HUES6 (cell line): ENCODE measurements around the gene STRAP.
A peak's percentile ranks its signal among the peaks of the same experiment; 100 is the strongest.
"Not testable (repeated sequence)": the region's sequence is repeated elsewhere in the genome, so short reads cannot be mapped to it uniquely, and the experiment has no call there.

ENCODE experiments used
- H3K27ac ChIP-seq: 2 replicates; pipeline ENCODE4 v1.7.0; 2013; ENCODE audit warnings: low read depth, mild to moderate bottlenecking, low read length, inconsistent platforms
- H3K27me3 ChIP-seq: 2 replicates; pipeline ENCODE4 v1.6.1; 2013; ENCODE audit warnings: low read length; ENCODE audit not compliant: control insufficient read depth, insufficient read depth
- H3K36me3 ChIP-seq: 2 replicates; pipeline ENCODE4 v1.6.1; 2013; ENCODE audit warnings: low read length; ENCODE audit not compliant: control insufficient read depth, insufficient read depth
- H3K4me1 ChIP-seq: 2 replicates; pipeline ENCODE4 v1.6.1; 2013; ENCODE audit warnings: low read length; ENCODE audit not compliant: control insufficient read depth, insufficient read depth
- H3K4me3 ChIP-seq: 2 replicates; pipeline ENCODE4 v1.5.1; 2013; ENCODE audit warnings: low read depth, low read length
- H3K9ac ChIP-seq: one replicate; pipeline ENCODE4 v1.6.1; 2013; ENCODE audit warnings: mild to moderate bottlenecking, low read length
- H3K9me3 ChIP-seq: 2 replicates; pipeline ENCODE4 v1.6.1; 2013; ENCODE audit warnings: low read depth, low read length; ENCODE audit not compliant: control insufficient read depth, insufficient read depth

The STRAP gene

GRCh38 chr12:15868186-15868585 lies 14.0 kb upstream of the STRAP start:
- no peak overlapping the region for H3K4me3 ChIP-seq
- no peak overlapping the region for H3K9ac ChIP-seq
- no peaks in the 10 kb centered on the region for H3K9me3 ChIP-seq
- H3K27ac ChIP-seq, result no peak overlapping the region
- peaks cover 13% of the 10 kb centered on the region for H3K4me1 ChIP-seq
- H3K36me3 ChIP-seq, result no peaks in the 10 kb centered on the region
- H3K27me3 ChIP-seq, result no peaks in the 10 kb centered on the region

GRCh38 chr12:15873556-15873955 lies 8.6 kb upstream of the STRAP start:
- H3K27me3 ChIP-seq, result no peaks in the 10 kb centered on the region
- no peak overlapping the region for H3K27ac ChIP-seq

GRCh38 chr12:15874556-15875145 lies 7.5 kb upstream of the STRAP start:
- not testable (repeated sequence) for H3K4me1 ChIP-seq, H3K9me3 ChIP-seq, H3K36me3 ChIP-seq, H3K9ac ChIP-seq, H3K27me3 ChIP-seq, H3K27ac ChIP-seq, H3K4me3 ChIP-seq

More at GRCh38 chr12:15873556-15873955, 8.6 kb upstream of the STRAP start:
- Histone ChIP-seq H3K9me3 (no peaks in the 10 kb centered on the region), H3K4me3 (no peak overlapping the region), H3K4me1 (peaks cover 5% of the 10 kb centered on the region; the same call in 1 of the 2 replicates), H3K36me3 (no peaks in the 10 kb centered on the region), H3K9ac (no peak overlapping the region)

GRCh38 chr12:15875863-15876262 lies 6.3 kb upstream of the STRAP start:
- Histone ChIP-seq H3K36me3 (no peaks in the 10 kb centered on the region), H3K9me3 (no peaks in the 10 kb centered on the region), H3K27ac (no peak overlapping the region), H3K4me3 (no peak overlapping the region), H3K27me3 (no peaks in the 10 kb centered on the region), H3K4me1 (no peaks in the 10 kb centered on the region), H3K9ac (no peak overlapping the region)

GRCh38 chr12:15879413-15879812 lies 2.8 kb upstream of the STRAP start:
- no peaks in the 10 kb centered on the region for H3K27me3 ChIP-seq
- no peak overlapping the region for H3K4me3 ChIP-seq
- 0 out of 2 replicates have a peak, but pooled peaks cover 2% of the 10 kb centered on the region for H3K4me1 ChIP-seq
- H3K36me3 ChIP-seq, result peaks cover 7% of the 10 kb centered on the region
- no peak overlapping the region for H3K9ac ChIP-seq
- no peak overlapping the region for H3K27ac ChIP-seq
- no peaks in the 10 kb centered on the region for H3K9me3 ChIP-seq

GRCh38 chr12:15880721-15881120 lies 1.5 kb upstream of the STRAP start:
- Histone ChIP-seq H3K27ac (no peak overlapping the region), H3K9me3 (no peaks in the 10 kb centered on the region), H3K36me3 (peaks cover 18% of the 10 kb centered on the region), H3K4me3 (peak overlapping the region; percentile 77; the same call in 1 of the 2 replicates), H3K9ac (no peak overlapping the region), H3K27me3 (no peaks in the 10 kb centered on the region), H3K4me1 (0 out of 2 replicates have a peak, but pooled peaks cover 2% of the 10 kb centered on the region)

- Histone ChIP-seq H3K9ac (peak overlapping the region; percentile 92), H3K27ac (no peak overlapping the region), H3K4me3 (peak overlapping the region; percentile 77), H3K4me1 (0 out of 2 replicates have a peak, but pooled peaks cover 2% of the 10 kb centered on the region), H3K36me3 (peaks cover 46% of the 10 kb centered on the region), H3K9me3 (no peaks in the 10 kb centered on the region), H3K27me3 (no peaks in the 10 kb centered on the region)
Measured at GRCh38 chr12:15883536-15883935, 1.3 kb downstream of the STRAP start.

- no peak overlapping the region for H3K27ac ChIP-seq
- no peaks in the 10 kb centered on the region for H3K4me1 ChIP-seq
- no peaks in the 10 kb centered on the region for H3K27me3 ChIP-seq
- H3K4me3 ChIP-seq, result no peak overlapping the region
- no peak overlapping the region for H3K9ac ChIP-seq
- H3K36me3 ChIP-seq, result peaks cover 68% of the 10 kb centered on the region
- H3K9me3 ChIP-seq, result no peaks in the 10 kb centered on the region
Measured at GRCh38 chr12:15886372-15887042, 4.3 kb downstream of the STRAP start.

GRCh38 chr12:15887043-15887817 lies 5.0 kb downstream of the STRAP start:
- peaks cover 74% of the 10 kb centered on the region for H3K36me3 ChIP-seq
- no peak overlapping the region for H3K27ac ChIP-seq
- H3K9me3 ChIP-seq, result no peaks in the 10 kb centered on the region
- H3K9ac ChIP-seq, result no peak overlapping the region
- H3K4me3 ChIP-seq, result no peak overlapping the region
- H3K4me1 ChIP-seq, result no peaks in the 10 kb centered on the region
- no peaks in the 10 kb centered on the region for H3K27me3 ChIP-seq

- Histone ChIP-seq H3K27ac (no peak overlapping the region), H3K9ac (no peak overlapping the region), H3K36me3 (peaks cover 86% of the 10 kb centered on the region), H3K27me3 (no peaks in the 10 kb centered on the region), H3K4me1 (no peaks in the 10 kb centered on the region), H3K9me3 (no peaks in the 10 kb centered on the region), H3K4me3 (no peak overlapping the region)
Measured at GRCh38 chr12:15892645-15893259, 10.6 kb downstream of the STRAP start.

- no peak overlapping the region for H3K9ac ChIP-seq
- no peaks in the 10 kb centered on the region for H3K27me3 ChIP-seq
- no peak overlapping the region for H3K27ac ChIP-seq
- H3K36me3 ChIP-seq, result peaks cover 85% of the 10 kb centered on the region
- no peak overlapping the region for H3K4me3 ChIP-seq
- H3K9me3 ChIP-seq, result no peaks in the 10 kb centered on the region
- no peaks in the 10 kb centered on the region for H3K4me1 ChIP-seq
Measured at GRCh38 chr12:15893260-15893659, 11.1 kb downstream of the STRAP start.
